GM15510 (cell line): ENCODE results near the gene SLC1A2.

Experiments
- POLR2A ChIP-seq: IDR thresholded peaks from 3 replicates; pipeline ENCODE4 v1.6.1; 2011; ENCODE audit warnings: borderline replicate concordance; ENCODE audit not compliant: insufficient read length; ENCODE audit errors: extremely low read depth

SLC1A2 gene

GRCh38 chr11:35242412-35243242, 176.7 kb downstream of the SLC1A2 start:
- TF ChIP-seq POLR2A: no peak

GRCh38 chr11:35241531-35241930, 177.8 kb downstream of the SLC1A2 start:
- no peak for TF ChIP-seq POLR2A

GRCh38 chr11:35241083-35241482, 178.3 kb downstream of the SLC1A2 start:
- TF ChIP-seq POLR2A: no peak

GRCh38 chr11:35239471-35240075, 179.8 kb downstream of the SLC1A2 start:
- no peak for TF ChIP-seq POLR2A

- no peak for TF ChIP-seq POLR2A
Observed at GRCh38 chr11:35238882-35239281, 180.5 kb downstream of the SLC1A2 start.

GRCh38 chr11:35237860-35238715, 181.3 kb downstream of the SLC1A2 start:
- TF ChIP-seq POLR2A: no peak

GRCh38 chr11:35237351-35237750, 182.0 kb downstream of the SLC1A2 start:
- no peak for TF ChIP-seq POLR2A

DNA sequence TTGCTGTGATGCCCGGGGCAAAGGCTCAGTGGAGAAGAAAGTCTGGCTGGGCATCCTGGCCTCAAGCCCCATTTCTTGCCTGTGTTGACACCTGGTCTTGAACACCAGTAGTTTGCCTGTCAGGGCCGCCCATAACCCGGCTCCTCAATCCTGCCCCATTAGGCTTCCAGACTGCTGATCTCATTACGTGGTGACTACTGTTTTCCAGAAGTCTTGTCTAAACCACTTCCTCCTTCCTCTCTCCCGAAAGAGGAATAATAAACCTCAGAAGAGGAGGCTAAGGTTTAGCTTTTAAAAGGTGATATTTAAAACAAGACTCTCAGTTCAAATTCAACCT, 182.7 kb downstream of the SLC1A2 start:
- TF ChIP-seq POLR2A: no peak

DNA sequence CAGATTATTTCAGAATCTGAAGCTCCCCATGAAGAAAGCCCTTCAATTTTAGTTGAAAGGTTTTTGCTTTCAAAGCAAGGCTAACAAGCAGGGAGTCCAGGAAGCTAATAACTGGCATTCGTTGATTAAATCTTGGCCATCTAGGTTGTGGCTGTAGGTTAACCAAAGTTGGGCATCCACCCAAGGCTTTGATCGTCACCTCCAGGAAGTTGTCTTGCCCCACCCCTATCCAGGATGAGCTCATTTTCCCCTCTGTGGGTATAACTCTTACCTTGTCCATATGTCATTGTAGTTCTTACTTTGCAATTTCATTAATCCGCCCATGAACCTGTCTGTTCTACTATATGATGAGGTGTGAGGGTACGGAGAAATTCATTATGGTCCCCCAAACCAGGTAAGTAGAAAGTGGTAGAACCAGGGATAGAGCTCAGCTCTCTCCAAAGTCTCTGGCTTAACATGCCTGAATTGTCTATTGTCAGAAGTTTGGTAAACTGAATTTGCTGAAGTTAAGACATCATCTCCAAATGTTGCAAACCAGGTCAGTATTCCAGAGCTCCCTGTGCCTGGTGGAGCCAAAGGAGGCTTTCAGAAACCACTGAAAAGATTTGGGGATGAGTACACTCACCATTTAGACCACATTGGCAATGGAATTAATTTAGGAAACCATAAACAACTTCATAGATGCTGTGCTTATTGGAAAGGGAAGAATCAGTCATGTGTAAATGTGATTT, 183.3 kb downstream of the SLC1A2 start:
- TF ChIP-seq POLR2A: no peak

DNA sequence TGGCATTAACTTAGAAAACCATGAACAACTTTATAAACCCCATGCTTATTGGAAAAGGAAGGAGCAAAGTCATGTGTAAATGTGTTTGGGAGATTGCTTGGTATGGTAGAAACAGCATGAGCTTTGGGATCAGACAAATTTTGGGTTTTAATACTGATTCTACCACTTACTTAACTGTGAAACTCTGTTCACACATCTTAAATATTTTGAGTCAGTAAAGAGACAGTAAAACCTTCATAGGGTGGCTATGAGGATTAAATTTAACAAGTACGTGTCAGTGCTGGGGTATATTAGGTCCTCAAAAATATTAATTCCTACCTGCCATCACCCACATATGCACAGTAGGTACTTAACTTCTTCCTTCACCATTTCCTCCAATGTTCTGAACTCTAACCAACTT, 183.9 kb downstream of the SLC1A2 start:
- no peak for TF ChIP-seq POLR2A

- TF ChIP-seq POLR2A: no peak
Observed at GRCh38 chr11:35235157-35235468, 184.2 kb downstream of the SLC1A2 start.

- no peak for TF ChIP-seq POLR2A
Observed at GRCh38 chr11:35234460-35235156, 184.8 kb downstream of the SLC1A2 start.

GRCh38 chr11:35233518-35233917, 185.8 kb downstream of the SLC1A2 start:
- no peak for TF ChIP-seq POLR2A

DNA sequence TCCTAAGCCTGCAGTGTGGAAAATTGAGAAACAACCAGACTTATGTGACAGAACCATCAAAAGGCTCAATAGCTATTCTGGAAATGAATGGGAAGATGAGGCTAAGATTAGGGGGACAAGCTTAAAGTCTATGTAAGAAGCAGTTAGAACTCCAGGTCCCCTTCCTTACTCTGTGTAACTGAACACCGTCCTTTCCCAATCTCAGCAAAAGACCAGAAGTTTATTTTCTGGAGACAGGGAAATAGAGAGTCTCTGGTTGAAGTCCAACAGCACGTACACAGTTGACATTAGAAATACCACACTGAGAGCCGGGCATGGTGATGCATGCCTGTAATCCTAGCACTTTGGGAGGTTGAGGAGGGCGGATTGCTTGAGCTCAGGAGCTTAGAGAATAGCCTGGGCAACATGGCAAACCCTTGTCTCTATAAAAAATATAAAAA, 186.4 kb downstream of the SLC1A2 start:
- TF ChIP-seq POLR2A: no peak
